Loucy (cell line): ENCODE data around the gene MIER3.
A peak's percentile ranks its signal among the peaks of the same experiment; 100 is the strongest.

Source experiments
- H2AFZ ChIP-seq: fragments of 200-600 bp; sonication (generic); 2 replicates; pipeline ENCODE4 v1.6.0; 2016; ENCODE audit warnings: antibody characterized with exemption, mild to moderate bottlenecking, low read length, moderate library complexity
- H3F3A ChIP-seq: fragments of 200-600 bp; 2 replicates; pipeline ENCODE4 v1.6.0; 2016; ENCODE audit warnings: antibody characterized with exemption, low read depth, mild to moderate bottlenecking
- H3K27me3 ChIP-seq: fragments of 200-600 bp; sonication (generic); 2 replicates; pipeline ENCODE4 v1.6.1; 2014; ENCODE audit warnings: low read length, mild to moderate bottlenecking; ENCODE audit not compliant: insufficient read depth, poor library complexity, severe bottlenecking
- H3K36me3 ChIP-seq: fragments of 200-600 bp; sonication (generic); 2 replicates; pipeline ENCODE4 v1.6.1; 2016; ENCODE audit warnings: low read length; ENCODE audit not compliant: insufficient read depth
- H3K4me1 ChIP-seq: fragments of 200-600 bp; sonication (generic); 2 replicates; pipeline ENCODE4 v1.5.1; 2014; ENCODE audit warnings: low read length, mild to moderate bottlenecking; ENCODE audit not compliant: insufficient read depth, poor library complexity, severe bottlenecking
- H3K4me2 ChIP-seq: fragments of 200-600 bp; sonication (generic); 2 replicates; pipeline ENCODE4 v1.6.0; 2014; ENCODE audit warnings: antibody characterized with exemption, low read length, low read depth, mild to moderate bottlenecking; ENCODE audit not compliant: poor library complexity, severe bottlenecking
- H3K4me3 ChIP-seq: fragments of 200-600 bp; sonication (generic); 2 replicates; pipeline ENCODE4 v1.5.1; 2014; ENCODE audit warnings: low read length, mild to moderate bottlenecking, mixed read lengths; ENCODE audit not compliant: poor library complexity, severe bottlenecking
- H3K79me2 ChIP-seq: fragments of 200-600 bp; sonication (generic); 2 replicates; pipeline ENCODE4 v1.6.1; 2014; ENCODE audit warnings: low read length; ENCODE audit not compliant: insufficient read depth
- H3K9ac ChIP-seq: fragments of 200-600 bp; sonication (generic); 2 replicates; pipeline ENCODE4 v1.6.0; 2014; ENCODE audit warnings: mild to moderate bottlenecking, low read depth, low read length, moderate library complexity; ENCODE audit not compliant: poor library complexity, severe bottlenecking
- H3K9me2 ChIP-seq: fragments of 200-600 bp; sonication (generic); replicated peaks from 2 replicates; pipeline ENCODE4 v1.6.1; 2016; ENCODE audit warnings: low read depth, low read length, mixed read lengths
- H3K9me3 ChIP-seq: fragments of 200-600 bp; sonication (generic); 2 replicates; pipeline ENCODE4 v1.6.1; 2014; ENCODE audit warnings: mild to moderate bottlenecking, antibody characterized with exemption, low read length, low read depth; ENCODE audit not compliant: insufficient read depth
- H4K20me1 ChIP-seq: fragments of 200-600 bp; sonication (generic); 2 replicates; pipeline ENCODE4 v1.6.0; 2014; ENCODE audit warnings: antibody characterized with exemption, low read length, mild to moderate bottlenecking; ENCODE audit not compliant: insufficient read depth, poor library complexity, severe bottlenecking
- EZH2phosphoT487 ChIP-seq: fragments of 200-600 bp; IDR thresholded peaks from 2 replicates; pipeline ENCODE4 v1.6.1; 2018; ENCODE audit warnings: antibody characterized with exemption, mild to moderate bottlenecking, moderate library complexity, borderline replicate concordance
- TF ChIP-seq, protein P1 (sequence below): fragments of 200-600 bp; sonication (generic); conservative IDR thresholded peaks from 2 replicates; pipeline ENCODE4 v1.5.1; 2014; ENCODE audit warnings: mild to moderate bottlenecking, antibody characterized with exemption, low read length

Gene MIER3, protein sequence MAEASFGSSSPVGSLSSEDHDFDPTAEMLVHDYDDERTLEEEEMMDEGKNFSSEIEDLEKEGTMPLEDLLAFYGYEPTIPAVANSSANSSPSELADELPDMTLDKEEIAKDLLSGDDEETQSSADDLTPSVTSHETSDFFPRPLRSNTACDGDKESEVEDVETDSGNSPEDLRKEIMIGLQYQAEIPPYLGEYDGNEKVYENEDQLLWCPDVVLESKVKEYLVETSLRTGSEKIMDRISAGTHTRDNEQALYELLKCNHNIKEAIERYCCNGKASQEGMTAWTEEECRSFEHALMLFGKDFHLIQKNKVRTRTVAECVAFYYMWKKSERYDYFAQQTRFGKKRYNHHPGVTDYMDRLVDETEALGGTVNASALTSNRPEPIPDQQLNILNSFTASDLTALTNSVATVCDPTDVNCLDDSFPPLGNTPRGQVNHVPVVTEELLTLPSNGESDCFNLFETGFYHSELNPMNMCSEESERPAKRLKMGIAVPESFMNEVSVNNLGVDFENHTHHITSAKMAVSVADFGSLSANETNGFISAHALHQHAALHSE

GRCh38 chr5:56951946-56952691 is at the start of gene MIER3:
MIER3 (minus strand) TSS chr5:56952123; CDS start chr5:56952102, 21 bp downstream.
- TF ChIP-seq, protein P1, sequence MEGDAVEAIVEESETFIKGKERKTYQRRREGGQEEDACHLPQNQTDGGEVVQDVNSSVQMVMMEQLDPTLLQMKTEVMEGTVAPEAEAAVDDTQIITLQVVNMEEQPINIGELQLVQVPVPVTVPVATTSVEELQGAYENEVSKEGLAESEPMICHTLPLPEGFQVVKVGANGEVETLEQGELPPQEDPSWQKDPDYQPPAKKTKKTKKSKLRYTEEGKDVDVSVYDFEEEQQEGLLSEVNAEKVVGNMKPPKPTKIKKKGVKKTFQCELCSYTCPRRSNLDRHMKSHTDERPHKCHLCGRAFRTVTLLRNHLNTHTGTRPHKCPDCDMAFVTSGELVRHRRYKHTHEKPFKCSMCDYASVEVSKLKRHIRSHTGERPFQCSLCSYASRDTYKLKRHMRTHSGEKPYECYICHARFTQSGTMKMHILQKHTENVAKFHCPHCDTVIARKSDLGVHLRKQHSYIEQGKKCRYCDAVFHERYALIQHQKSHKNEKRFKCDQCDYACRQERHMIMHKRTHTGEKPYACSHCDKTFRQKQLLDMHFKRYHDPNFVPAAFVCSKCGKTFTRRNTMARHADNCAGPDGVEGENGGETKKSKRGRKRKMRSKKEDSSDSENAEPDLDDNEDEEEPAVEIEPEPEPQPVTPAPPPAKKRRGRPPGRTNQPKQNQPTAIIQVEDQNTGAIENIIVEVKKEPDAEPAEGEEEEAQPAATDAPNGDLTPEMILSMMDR, result no peak
- TF ChIP-seq EZH2phosphoT487, result no peak
- H3K4me3 ChIP-seq, result peak within 1 kb of the TSS; percentile 90
- peak within 1 kb of the TSS; percentile 70 for H3K9ac ChIP-seq
- no peaks in the 10 kb centered on the region for H3K9me3 ChIP-seq
- peaks cover 22% of the 10 kb centered on the region for H3K4me1 ChIP-seq
- H3K36me3 ChIP-seq, result no peaks in the 10 kb centered on the region; the same call in 1 of the 2 replicates
- H4K20me1 ChIP-seq, result peaks cover 20% of the 10 kb centered on the region
- peak within 1 kb of the TSS; percentile 95 for H2AFZ ChIP-seq
- H3F3A ChIP-seq, result no peaks in the 10 kb centered on the region
- peaks cover 44% of the 10 kb centered on the region for H3K79me2 ChIP-seq
- peaks cover 8% of the 10 kb centered on the region for H3K27me3 ChIP-seq
- peak within 1 kb of the TSS; percentile 97 for H3K4me2 ChIP-seq
- H3K9me2 ChIP-seq, result no peaks in the 10 kb centered on the region

- no peak overlapping the region for H3K4me2 ChIP-seq
- H3K9ac ChIP-seq, result no peak overlapping the region
- H4K20me1 ChIP-seq, result no peaks in the 10 kb centered on the region
- H3K4me3 ChIP-seq, result no peak overlapping the region
- H3K36me3 ChIP-seq, result no peaks in the 10 kb centered on the region
- no peaks in the 10 kb centered on the region for H3F3A ChIP-seq
- H3K9me2 ChIP-seq, result no peaks in the 10 kb centered on the region
- no peaks in the 10 kb centered on the region for H3K79me2 ChIP-seq
- TF ChIP-seq, protein P1, result no peak
- TF ChIP-seq EZH2phosphoT487, result no peak
- no peak overlapping the region for H2AFZ ChIP-seq
- peaks cover 4% of the 10 kb centered on the region for H3K27me3 ChIP-seq
- no peaks in the 10 kb centered on the region for H3K9me3 ChIP-seq
- H3K4me1 ChIP-seq, result no peaks in the 10 kb centered on the region
Observed at GRCh38 chr5:56995596-56995995, 43.7 kb upstream of the MIER3 start.

GRCh38 chr5:56993241-56993640 is 41.3 kb upstream of the MIER3 start:
- no peaks in the 10 kb centered on the region for H3K4me1 ChIP-seq
- no peak overlapping the region for H3K9ac ChIP-seq
- no peaks in the 10 kb centered on the region for H3F3A ChIP-seq

More at GRCh38 chr5:56993241-56993640, 41.3 kb upstream of the MIER3 start:
- Histone ChIP-seq H3K27me3 (no peaks in the 10 kb centered on the region), H3K9me3 (no peaks in the 10 kb centered on the region), H2AFZ (no peak overlapping the region), H3K79me2 (no peaks in the 10 kb centered on the region), H3K4me3 (no peak overlapping the region), H3K9me2 (no peaks in the 10 kb centered on the region), H4K20me1 (no peaks in the 10 kb centered on the region), H3K36me3 (no peaks in the 10 kb centered on the region), H3K4me2 (no peak overlapping the region)
- TF ChIP-seq, protein P1, result no peak
- TF ChIP-seq EZH2phosphoT487, result no peak
